ENCODE results near the gene GRHPR.

The GRHPR gene

GRCh38 chr9:37438359-37438758 lies 15.9 kb downstream of the GRHPR start:
- no peak for ATAC-seq
- TF ChIP-seq TSHZ2 (CRISPR knock-in tag; IDR thresholded peaks at IDR 0.05) (no peak), ISL1 (CRISPR knock-in tag; IDR thresholded peaks at IDR 0.05) (no peak), SNAI2 (CRISPR knock-in tag; IDR thresholded peaks at IDR 0.05) (no peak), CSRNP3 (CRISPR knock-in tag; IDR thresholded peaks at IDR 0.05) (no peak), TOX (CRISPR knock-in tag; IDR thresholded peaks at IDR 0.05; ENCODE audit: borderline replicate concordance) (no peak), OSR1 (CRISPR knock-in tag; IDR thresholded peaks at IDR 0.05) (no peak), BACH2 (CRISPR knock-in tag; IDR thresholded peaks at IDR 0.05; ENCODE audit: borderline replicate concordance) (no peak), ZFP3 (CRISPR knock-in tag; IDR thresholded peaks at IDR 0.05) (no peak), GLIS3 (CRISPR knock-in tag; IDR thresholded peaks at IDR 0.05) (no peak)

GRCh38 chr9:37441776-37442370 lies 19.4 kb downstream of the GRHPR start:
- ATAC-seq, result no peak
- TF ChIP-seq SNAI2 (CRISPR knock-in tag; IDR thresholded peaks at IDR 0.05), result no peak
- TF ChIP-seq PPARA (CRISPR knock-in tag; IDR thresholded peaks at IDR 0.05; ENCODE audit: borderline replicate concordance), result no peak
- no peak for TF ChIP-seq ARNTL (CRISPR knock-in tag; IDR thresholded peaks at IDR 0.05; ENCODE audit: borderline replicate concordance, low read depth)
- no peak for TF ChIP-seq ESRRG (CRISPR knock-in tag; IDR thresholded peaks at IDR 0.05)
- no peak for TF ChIP-seq ZFP30 (CRISPR knock-in tag; IDR thresholded peaks at IDR 0.05)
- no peak for TF ChIP-seq TOX (CRISPR knock-in tag; IDR thresholded peaks at IDR 0.05; ENCODE audit: borderline replicate concordance)
- no peak for TF ChIP-seq CSRNP3 (CRISPR knock-in tag; IDR thresholded peaks at IDR 0.05)

DNA sequence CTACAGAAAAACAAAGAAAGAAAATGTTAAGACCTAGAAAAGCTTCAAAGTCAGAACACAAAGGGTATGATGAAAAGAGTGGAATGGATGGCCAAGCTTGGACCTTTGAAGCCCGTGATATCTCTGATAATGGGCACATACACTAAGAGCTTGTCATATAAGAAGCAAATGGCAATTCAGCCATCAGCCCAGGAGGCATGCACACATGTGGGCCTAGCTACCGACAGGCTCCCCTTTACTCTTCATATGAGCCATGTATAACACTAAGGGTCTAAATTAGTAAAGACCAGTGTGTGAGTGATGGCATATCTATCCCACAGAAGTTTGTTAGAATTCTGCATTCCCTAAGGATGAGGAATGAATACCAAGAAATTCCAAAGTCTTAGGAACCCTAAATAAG lies 20.1 kb downstream of the GRHPR start:
- TF ChIP-seq CSDC2 (CRISPR knock-in tag; IDR thresholded peaks at IDR 0.05), result no peak
- no peak for TF ChIP-seq SNAI2 (CRISPR knock-in tag; IDR thresholded peaks at IDR 0.05)
- no peak for TF ChIP-seq PPARA (CRISPR knock-in tag; IDR thresholded peaks at IDR 0.05; ENCODE audit: borderline replicate concordance)
- no peak for TF ChIP-seq PATZ1 (CRISPR knock-in tag; IDR thresholded peaks at IDR 0.05; ENCODE audit: borderline replicate concordance)
- no peak for TF ChIP-seq TCF4 (CRISPR knock-in tag; IDR thresholded peaks at IDR 0.05; ENCODE audit: borderline replicate concordance)
- TF ChIP-seq ZNF565 (CRISPR knock-in tag; conservative IDR thresholded peaks at IDR 0.05; ENCODE audit: low read depth), result no peak
- no peak for TF ChIP-seq TSHZ2 (CRISPR knock-in tag; IDR thresholded peaks at IDR 0.05)
- no peak for TF ChIP-seq ARNTL (CRISPR knock-in tag; IDR thresholded peaks at IDR 0.05; ENCODE audit: borderline replicate concordance, low read depth)
- TF ChIP-seq POU6F1 (CRISPR knock-in tag; IDR thresholded peaks at IDR 0.05; ENCODE audit: borderline replicate concordance, low read depth), result no peak
- no peak for ATAC-seq
